ENCODE results near the gene ADCK2.

GRCh38 chr7:140695381-140695780 lies 22.6 kb downstream of the ADCK2 start:
- TF ChIP-seq POLR2A (IDR thresholded peaks at IDR 0.05; ENCODE audit: low read depth, low read length) = no peak
- TF ChIP-seq, protein P1, sequence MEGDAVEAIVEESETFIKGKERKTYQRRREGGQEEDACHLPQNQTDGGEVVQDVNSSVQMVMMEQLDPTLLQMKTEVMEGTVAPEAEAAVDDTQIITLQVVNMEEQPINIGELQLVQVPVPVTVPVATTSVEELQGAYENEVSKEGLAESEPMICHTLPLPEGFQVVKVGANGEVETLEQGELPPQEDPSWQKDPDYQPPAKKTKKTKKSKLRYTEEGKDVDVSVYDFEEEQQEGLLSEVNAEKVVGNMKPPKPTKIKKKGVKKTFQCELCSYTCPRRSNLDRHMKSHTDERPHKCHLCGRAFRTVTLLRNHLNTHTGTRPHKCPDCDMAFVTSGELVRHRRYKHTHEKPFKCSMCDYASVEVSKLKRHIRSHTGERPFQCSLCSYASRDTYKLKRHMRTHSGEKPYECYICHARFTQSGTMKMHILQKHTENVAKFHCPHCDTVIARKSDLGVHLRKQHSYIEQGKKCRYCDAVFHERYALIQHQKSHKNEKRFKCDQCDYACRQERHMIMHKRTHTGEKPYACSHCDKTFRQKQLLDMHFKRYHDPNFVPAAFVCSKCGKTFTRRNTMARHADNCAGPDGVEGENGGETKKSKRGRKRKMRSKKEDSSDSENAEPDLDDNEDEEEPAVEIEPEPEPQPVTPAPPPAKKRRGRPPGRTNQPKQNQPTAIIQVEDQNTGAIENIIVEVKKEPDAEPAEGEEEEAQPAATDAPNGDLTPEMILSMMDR (IDR thresholded peaks at IDR 0.05; ENCODE audit: extremely low read depth in 1 of 2, insufficient read depth in 1 of 2, low read depth in 1 of 2, low read length in 2 of 2) = no peak
- no peak for TF ChIP-seq GATA2 (IDR thresholded peaks at IDR 0.05; ENCODE audit: insufficient read depth, insufficient read length, low read depth, low read length)
- TF ChIP-seq FOS (IDR thresholded peaks at IDR 0.05; ENCODE audit: borderline replicate concordance, insufficient read depth, low read length) = no peak
- TF ChIP-seq EZH2 (IDR thresholded peaks at IDR 0.05; ENCODE audit: borderline replicate concordance, low read depth, low read length, severe bottlenecking) = no peak
- TF ChIP-seq MYC (IDR thresholded peaks at IDR 0.05; ENCODE audit: low read depth, low read length) = no peak
